T-helper 17 cell (primary cell): ENCODE data around the gene CLMN. TPM values are rescaled to one million over a fixed set of nuclear protein-coding genes. Genes with fewer than 3 reads are reported as not detected.

Source experiments
- ATAC-seq: fragments of 150-1000 bp; cut with Tn5 transposase; 2 replicates; pipeline ENCODE4 v1.10.0; 2021; ENCODE audit warnings: mild to moderate bottlenecking, moderate library complexity
- DNase-seq, 3 donors: peaks; one replicate each; pipeline versions ENCODE4 v3.0.0 to v3.0.0-alpha.2; 2020 to 2021
- H3K9me3 ChIP-seq: one replicate; pipeline ENCODE4 v1.7.0; 2013; ENCODE audit warnings: low read length, mild to moderate bottlenecking; ENCODE audit not compliant: control insufficient read depth, poor library complexity, severe bottlenecking
- H3K27ac Mint-ChIP-seq: one replicate; pipeline ENCODE4 v1.8.0; 2022; ENCODE audit warnings: mild to moderate bottlenecking, moderate library complexity, mixed read lengths
- H3K27me3 Mint-ChIP-seq: one replicate; pipeline ENCODE4 v1.8.0; 2022; ENCODE audit warnings: mixed read lengths
- H3K36me3 Mint-ChIP-seq: one replicate; pipeline ENCODE4 v1.8.0; 2022; ENCODE audit warnings: low read depth, mixed read lengths
- H3K4me1 Mint-ChIP-seq: one replicate; pipeline ENCODE4 v1.8.0; 2022; ENCODE audit warnings: mild to moderate bottlenecking, mixed read lengths
- H3K4me3 Mint-ChIP-seq: one replicate; pipeline ENCODE4 v1.8.0; 2022; ENCODE audit warnings: mild to moderate bottlenecking, moderate library complexity, mixed read lengths
- total RNA-seq, 4 donors: library from RNA in 2 of 4; stranded (reverse) in 2 of 4; gene quantifications; one replicate each; pipeline ENCODE4 v1.2.3 and lab custom pipeline; 2022 to 2026

Gene CLMN
- total RNA-seq, 2 donors from 2014 or later: 0.26 to 1.3 TPM

DNA sequence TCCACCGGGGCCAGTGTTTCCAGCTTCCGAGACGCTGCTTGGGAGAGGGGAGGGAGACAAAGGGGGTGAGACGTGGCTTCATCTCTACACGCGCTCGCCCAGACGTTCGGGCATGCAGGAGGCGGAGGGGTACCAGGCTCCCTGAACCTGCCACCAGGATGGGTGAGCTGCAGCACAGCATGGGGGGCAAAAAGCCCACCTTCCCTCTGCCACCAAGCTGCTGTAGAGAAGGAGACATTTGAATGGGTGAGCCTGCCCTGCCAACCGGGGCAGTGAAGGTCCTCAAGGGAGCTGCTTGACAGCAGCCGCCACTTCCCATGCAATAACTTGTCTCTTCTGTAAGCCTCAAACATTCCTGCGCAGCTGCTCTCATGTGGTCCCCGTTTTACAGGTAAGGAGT is 83.9 kb downstream of the CLMN start:
- Mint-ChIP-seq H3K27ac (no peak overlapping the region), H3K36me3 (peaks cover 2% of the 10 kb centered on the region), H3K4me1 (no peaks in the 10 kb centered on the region), H3K27me3 (peaks cover 59% of the 10 kb centered on the region), H3K4me3 (no peak overlapping the region)
- no peaks in the 10 kb centered on the region for H3K9me3 ChIP-seq
- no peak for DNase-seq
- no peak for ATAC-seq

DNA sequence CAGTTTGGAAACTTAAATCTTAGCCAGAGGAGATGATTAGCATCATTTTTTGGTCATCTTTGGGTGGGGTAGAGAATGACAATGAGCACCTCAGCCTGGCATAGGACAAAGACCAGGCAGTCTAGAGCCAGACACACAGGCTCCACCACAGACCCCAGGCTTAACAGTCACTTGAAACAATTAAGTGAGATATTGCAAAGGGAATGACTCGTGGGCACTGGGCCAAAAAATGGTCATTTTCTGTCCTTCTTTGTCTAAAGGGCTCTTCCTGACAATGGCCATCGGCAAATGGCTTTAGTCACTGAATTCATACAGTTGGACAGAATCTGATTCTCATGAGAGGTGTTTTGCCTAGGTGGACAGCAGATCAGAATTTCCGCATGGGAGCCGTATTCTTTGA is 84.4 kb downstream of the CLMN start:
- DNase-seq: no peak
- Mint-ChIP-seq H3K36me3 (peaks cover 2% of the 10 kb centered on the region), H3K27ac (no peak overlapping the region), H3K27me3 (peaks cover 62% of the 10 kb centered on the region), H3K4me1 (no peaks in the 10 kb centered on the region), H3K4me3 (no peak overlapping the region)
- H3K9me3 ChIP-seq: no peaks in the 10 kb centered on the region
- no peak for ATAC-seq

DNA sequence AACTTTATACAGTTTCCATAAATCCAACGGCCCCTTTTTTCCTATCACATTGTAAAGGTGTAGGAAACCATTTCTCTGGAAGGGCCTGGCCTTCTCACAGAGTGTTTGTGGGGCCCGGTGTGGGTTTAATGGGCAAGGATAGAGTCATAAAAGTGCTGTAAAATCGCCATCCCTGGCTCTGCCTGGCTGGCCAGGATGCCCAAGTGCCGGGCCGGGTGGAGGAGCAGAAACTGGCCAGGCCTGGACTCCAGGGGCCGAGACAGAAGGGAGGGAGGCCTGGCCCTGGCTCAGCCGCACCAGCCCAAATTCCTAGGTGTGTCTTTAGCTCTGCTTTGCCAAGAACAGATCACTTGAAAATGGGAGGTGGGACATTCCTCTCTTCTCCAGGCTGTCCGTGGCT is 85.3 kb downstream of the CLMN start:
- DNase-seq (no peak), ATAC-seq (no peak)
- Mint-ChIP-seq H3K27me3 (peaks cover 60% of the 10 kb centered on the region), H3K4me3 (no peak overlapping the region), H3K27ac (no peak overlapping the region), H3K36me3 (peaks cover 2% of the 10 kb centered on the region), H3K4me1 (no peaks in the 10 kb centered on the region)
- H3K9me3 ChIP-seq: no peaks in the 10 kb centered on the region

DNA sequence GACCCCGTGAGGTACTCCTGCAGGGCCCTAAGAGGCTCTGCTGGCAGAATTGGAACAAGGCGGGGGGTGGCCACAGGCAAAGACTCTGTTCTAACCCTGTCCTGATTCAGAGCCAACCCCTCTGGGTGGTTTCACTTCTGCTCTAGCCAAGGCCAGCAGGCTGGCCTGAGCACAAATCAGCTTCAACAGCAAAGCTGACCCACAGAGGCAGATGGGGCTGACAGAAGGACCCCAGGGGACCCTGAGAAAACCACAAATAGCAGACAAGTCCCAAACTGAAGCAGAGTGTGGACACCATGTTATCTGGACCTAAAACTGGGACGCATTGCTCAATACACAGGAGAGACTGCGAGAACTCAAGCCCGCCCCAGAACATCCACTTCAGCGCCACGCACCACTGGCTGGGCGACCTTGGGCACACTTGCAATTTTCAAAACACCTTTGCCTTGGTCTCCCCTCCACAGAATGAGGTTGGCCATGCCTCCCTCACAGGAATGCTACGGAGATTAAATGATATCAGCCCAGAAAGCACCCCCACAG is 85.9 kb downstream of the CLMN start:
- Mint-ChIP-seq H3K4me1 (no peaks in the 10 kb centered on the region), H3K27ac (no peak overlapping the region), H3K27me3 (peaks cover 60% of the 10 kb centered on the region), H3K4me3 (no peak overlapping the region), H3K36me3 (no peaks in the 10 kb centered on the region)
- DNase-seq (no peak), ATAC-seq (no peak)
- H3K9me3 ChIP-seq: no peaks in the 10 kb centered on the region

DNA sequence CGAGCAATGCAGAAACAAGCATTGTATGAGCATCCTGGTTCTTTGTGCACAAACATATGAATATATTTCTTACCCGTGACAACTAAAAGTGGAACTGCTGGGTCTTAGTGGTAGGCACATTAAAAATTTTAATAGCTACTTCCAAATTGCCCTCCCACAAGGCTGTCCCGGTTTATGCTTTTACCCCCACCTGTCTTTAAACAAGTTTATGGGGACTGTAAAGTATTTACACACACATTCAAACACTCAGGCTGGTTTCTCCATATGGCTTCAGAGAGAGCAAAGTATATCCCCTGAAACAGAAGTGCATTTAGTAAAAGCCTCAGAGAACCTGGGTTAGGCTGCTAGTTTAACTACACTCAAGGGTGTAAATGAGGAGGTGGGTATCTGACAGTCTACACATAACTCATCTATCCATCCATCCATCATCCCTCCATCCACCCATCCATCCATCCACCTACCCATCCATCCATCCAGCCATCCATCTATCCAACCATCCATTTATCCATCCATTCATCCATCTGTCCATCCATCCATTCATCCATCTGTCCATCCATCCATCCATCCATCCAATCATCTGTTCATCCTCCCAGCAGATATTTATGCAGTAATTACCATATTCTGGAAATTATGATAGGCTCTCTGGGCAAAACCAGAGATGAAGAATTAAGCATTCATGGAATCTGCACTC is 86.7 kb downstream of the CLMN start:
- ATAC-seq (no peak), DNase-seq (no peak)
- H3K9me3 ChIP-seq: no peaks in the 10 kb centered on the region
- no peaks in the 10 kb centered on the region for H3K4me1 Mint-ChIP-seq
- H3K4me3 Mint-ChIP-seq: no peak overlapping the region
- peaks cover 58% of the 10 kb centered on the region for H3K27me3 Mint-ChIP-seq
- no peaks in the 10 kb centered on the region for H3K36me3 Mint-ChIP-seq
- no peak overlapping the region for H3K27ac Mint-ChIP-seq

DNA sequence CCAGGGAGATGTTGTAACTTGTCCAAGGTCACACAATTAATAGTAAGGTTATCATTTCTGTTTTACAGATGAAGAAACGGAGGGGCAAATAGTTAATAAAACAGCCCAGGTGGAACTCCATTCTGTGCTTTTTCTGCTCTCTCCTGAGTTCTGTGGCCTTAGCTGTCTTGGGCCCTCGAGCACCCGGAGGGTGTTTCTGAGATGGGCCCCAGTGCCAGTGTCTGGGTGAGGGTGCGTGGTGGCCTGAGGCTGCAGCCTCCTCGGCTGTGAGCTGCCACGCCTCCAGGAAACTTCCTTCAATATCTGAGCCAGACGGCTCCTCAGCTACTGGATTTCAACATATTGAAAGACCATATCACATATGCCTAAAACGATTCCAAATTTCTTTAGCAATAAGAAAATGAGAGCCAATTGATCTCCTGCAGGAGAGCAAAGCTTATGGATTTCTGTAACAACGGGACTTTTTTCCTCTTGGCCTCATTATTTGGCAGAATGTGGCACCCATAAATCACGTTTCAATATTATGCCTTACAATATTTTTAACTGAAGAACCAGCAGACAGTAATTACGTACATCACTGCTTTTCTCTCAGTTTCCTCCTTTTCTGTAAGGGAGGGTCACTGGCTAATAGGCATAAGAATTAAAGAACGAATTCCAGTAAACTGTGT is 87.6 kb downstream of the CLMN start:
- Mint-ChIP-seq H3K27ac (no peak overlapping the region), H3K4me3 (no peak overlapping the region), H3K27me3 (peaks cover 59% of the 10 kb centered on the region), H3K4me1 (no peaks in the 10 kb centered on the region), H3K36me3 (no peaks in the 10 kb centered on the region)
- H3K9me3 ChIP-seq: no peaks in the 10 kb centered on the region
- ATAC-seq (no peak), DNase-seq (no peak)

DNA sequence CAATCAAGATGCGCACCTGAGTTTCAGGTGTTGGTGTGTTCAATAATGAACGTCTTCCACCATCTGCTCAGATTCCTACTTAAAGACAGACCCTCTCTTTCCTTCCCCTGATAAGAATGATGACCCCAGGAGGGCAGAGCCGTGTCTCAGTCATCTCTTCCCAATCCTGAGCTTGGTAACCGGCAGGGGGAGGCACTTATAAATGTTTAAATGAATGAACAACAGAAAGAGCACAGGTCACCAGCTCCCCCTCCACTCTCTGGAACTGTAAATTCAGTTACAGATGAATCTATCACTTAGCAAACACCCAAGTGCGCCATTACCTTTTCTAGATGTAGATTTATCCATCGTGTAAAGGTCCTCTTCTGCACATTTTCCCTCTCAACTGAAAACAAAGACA is 90.0 kb downstream of the CLMN start:
- DNase-seq: no peak
- no peaks in the 10 kb centered on the region for H3K9me3 ChIP-seq
- ATAC-seq: no peak
- Mint-ChIP-seq H3K4me3 (no peak overlapping the region), H3K4me1 (no peaks in the 10 kb centered on the region), H3K27me3 (peaks cover 46% of the 10 kb centered on the region), H3K27ac (no peak overlapping the region), H3K36me3 (no peaks in the 10 kb centered on the region)

DNA sequence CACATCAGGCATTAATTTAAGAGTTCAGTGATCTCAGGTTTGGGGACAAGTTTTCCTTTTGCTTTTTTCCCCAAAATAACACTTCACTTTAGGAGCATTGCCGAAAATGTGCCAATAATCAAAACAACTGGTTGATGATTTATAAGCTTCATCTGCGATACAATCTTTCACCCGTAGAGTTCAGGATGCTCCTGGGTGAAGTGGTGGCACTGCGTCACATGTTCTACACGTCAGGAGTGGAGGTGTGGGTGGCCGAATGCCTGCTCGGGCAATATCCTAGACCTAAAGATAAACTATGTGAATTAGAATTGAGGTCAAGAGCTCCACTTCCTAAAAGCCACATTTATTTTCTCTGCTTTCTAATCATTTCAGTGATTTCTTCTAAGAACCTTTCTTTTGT is 91.5 kb downstream of the CLMN start:
- Mint-ChIP-seq H3K27me3 (peaks cover 46% of the 10 kb centered on the region), H3K27ac (no peak overlapping the region), H3K4me3 (no peak overlapping the region), H3K36me3 (no peaks in the 10 kb centered on the region), H3K4me1 (no peaks in the 10 kb centered on the region)
- no peak for ATAC-seq
- no peaks in the 10 kb centered on the region for H3K9me3 ChIP-seq
- DNase-seq: no peak

DNA sequence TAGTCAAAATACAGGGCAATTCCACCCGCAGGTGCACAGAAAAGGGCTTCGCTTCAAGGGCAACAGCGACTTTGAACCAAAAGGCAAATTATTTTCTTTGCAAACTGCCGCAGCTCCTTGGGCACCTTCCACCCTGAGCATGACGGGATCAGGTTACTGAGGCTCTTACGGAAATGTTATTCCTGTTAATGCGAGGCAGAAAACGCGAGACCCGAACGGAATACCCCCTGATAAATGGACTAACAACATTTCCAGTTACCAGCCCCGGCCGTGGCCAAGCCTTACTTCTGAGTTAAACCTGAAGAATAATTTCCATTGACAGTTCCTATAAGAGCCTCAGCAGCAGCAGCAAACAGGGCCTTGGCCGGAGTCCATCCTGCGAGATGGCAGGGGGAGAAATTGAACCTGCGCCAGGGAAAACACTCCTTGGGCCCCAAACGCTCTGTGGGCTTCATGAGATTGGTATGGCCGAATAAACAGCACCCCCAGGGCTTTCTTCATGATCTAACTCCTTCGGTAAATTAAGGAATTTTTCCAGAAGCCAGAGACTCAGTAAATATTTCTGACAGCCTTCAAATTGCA is 92.3 kb downstream of the CLMN start:
- no peak for DNase-seq
- Mint-ChIP-seq H3K4me3 (no peak overlapping the region), H3K27ac (no peak overlapping the region), H3K27me3 (peaks cover 47% of the 10 kb centered on the region), H3K4me1 (no peaks in the 10 kb centered on the region), H3K36me3 (no peaks in the 10 kb centered on the region)
- ATAC-seq: no peak
- H3K9me3 ChIP-seq: no peaks in the 10 kb centered on the region

DNA sequence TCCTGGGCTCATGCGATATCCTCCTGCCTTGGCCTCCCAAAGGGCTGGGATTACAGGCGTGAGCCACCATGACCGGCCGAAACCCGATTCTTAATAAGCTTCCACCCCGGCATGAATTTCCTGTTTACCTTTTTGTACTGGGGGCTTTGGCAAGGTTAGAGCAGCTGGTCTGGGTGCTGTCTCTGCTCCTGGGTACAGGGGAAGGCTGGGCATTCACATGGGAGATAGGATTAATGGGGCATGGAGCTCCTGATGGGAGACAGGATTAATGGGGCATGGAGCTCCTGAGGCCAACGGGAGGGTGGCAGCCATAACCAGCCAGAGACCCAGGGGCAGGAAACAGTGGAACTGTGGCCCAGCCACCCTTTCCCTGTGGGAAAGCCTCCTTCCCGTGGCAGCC is 92.9 kb downstream of the CLMN start:
- Mint-ChIP-seq H3K36me3 (no peaks in the 10 kb centered on the region), H3K27me3 (peaks cover 47% of the 10 kb centered on the region), H3K4me1 (no peaks in the 10 kb centered on the region), H3K27ac (no peak overlapping the region), H3K4me3 (no peak overlapping the region)
- no peaks in the 10 kb centered on the region for H3K9me3 ChIP-seq
- no peak for ATAC-seq
- no peak for DNase-seq

DNA sequence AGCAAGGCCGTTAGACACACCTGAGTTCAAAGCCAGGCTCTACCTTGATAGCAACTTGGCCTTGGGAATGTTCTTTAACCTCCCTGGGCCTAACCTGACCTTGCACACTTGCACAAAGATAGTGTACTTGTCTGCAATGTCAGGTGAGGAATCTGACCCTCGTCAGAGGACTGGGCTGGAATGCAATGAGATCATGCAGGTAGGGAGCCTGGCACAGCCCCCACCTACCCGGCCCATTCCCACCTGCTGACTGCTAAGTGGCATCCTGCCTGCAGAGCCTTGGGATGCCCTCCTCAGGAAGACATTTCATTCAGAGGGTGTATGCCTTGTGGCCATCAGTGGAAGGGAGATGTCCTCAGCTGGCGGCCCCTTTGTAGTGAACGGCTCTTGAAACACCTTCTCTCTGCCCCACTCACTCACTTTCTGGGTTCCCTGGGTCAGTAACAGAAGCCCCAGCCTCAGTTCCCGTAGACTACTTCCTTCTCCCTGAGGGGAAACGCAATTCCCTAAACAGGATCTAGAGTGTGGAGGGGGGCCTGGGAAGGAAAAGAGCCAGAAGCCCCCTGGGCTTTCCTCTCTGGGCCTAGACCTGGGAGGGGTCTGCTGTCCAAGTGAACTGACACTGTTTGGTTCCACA is 94.3 kb downstream of the CLMN start:
- no peak for ATAC-seq
- H3K27me3 Mint-ChIP-seq: peaks cover 55% of the 10 kb centered on the region
- H3K27ac Mint-ChIP-seq: no peak overlapping the region
- H3K4me3 Mint-ChIP-seq: no peak overlapping the region
- no peaks in the 10 kb centered on the region for H3K9me3 ChIP-seq
- DNase-seq: no peak
- no peaks in the 10 kb centered on the region for H3K4me1 Mint-ChIP-seq
- no peaks in the 10 kb centered on the region for H3K36me3 Mint-ChIP-seq

DNA sequence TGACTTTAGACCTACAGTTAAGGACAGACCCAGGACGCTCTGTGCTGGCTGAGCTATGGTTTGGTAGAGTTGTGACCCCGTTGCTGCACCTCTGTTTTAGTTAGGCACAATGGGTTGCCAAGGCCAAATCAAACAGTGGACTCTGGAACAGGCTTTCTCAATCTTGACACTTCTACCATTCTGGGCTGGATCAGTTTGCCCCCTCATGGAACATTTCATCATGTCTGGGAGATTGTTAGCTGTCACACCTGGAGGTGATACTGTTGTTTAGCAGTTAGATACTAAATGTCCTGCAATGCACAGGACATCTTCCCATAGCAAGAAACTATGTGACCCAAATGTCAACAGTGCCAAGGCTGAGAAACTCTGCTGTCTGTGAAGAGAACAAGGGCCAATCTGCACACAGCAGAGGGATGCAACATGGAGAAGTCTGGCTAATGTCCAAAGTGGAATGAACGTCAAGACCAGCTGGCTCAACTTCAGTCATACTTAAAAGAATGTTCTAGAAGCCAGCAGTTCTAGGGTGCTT is 96.8 kb downstream of the CLMN start:
- Mint-ChIP-seq H3K36me3 (no peaks in the 10 kb centered on the region), H3K4me1 (no peaks in the 10 kb centered on the region), H3K27ac (no peak overlapping the region), H3K4me3 (no peak overlapping the region), H3K27me3 (peaks cover 42% of the 10 kb centered on the region)
- ATAC-seq (no peak), DNase-seq (no peak)
- no peaks in the 10 kb centered on the region for H3K9me3 ChIP-seq

DNA sequence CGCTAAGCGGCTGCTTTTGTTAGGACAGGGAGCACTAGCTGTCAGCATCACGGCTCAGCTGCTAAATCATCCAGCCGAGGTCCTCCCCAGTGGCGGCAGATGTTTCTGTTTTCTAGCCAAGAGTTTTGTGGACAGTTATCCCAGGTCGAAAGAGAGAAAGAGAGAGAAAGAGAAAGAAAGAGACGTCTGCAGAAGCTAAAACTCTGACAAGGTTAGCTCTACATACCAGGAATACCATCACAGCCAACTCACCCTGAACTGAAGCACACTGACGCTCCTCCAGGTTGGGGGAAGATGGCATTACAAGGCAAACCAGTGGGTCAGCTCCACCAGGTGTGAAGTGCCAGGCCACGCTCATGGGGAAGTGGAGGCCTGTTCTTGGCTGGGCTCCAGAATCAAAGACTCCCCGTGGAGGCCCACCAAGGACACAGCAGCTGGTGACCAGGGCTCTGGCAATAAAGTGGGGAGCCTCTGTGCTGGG is 97.5 kb downstream of the CLMN start:
- DNase-seq: no peak
- no peak for ATAC-seq
- peaks cover 40% of the 10 kb centered on the region for H3K27me3 Mint-ChIP-seq
- H3K36me3 Mint-ChIP-seq: no peaks in the 10 kb centered on the region
- H3K27ac Mint-ChIP-seq: no peak overlapping the region
- no peaks in the 10 kb centered on the region for H3K4me1 Mint-ChIP-seq
- no peak overlapping the region for H3K4me3 Mint-ChIP-seq
- no peaks in the 10 kb centered on the region for H3K9me3 ChIP-seq
